Inferior parietal cortex (tissue), 1 donor: ENCODE measurements around the gene PRSS3.
"Not testable (repeated sequence)": the region's sequence is repeated elsewhere in the genome, so short reads cannot be mapped to it uniquely, and the experiment has no call there.

Experiments used
- DNase-seq: peaks from one replicate; pipeline ENCODE4 v3.0.0-alpha.2; 2016; ENCODE audit errors: extremely low spot score

The PRSS3 gene

DNA sequence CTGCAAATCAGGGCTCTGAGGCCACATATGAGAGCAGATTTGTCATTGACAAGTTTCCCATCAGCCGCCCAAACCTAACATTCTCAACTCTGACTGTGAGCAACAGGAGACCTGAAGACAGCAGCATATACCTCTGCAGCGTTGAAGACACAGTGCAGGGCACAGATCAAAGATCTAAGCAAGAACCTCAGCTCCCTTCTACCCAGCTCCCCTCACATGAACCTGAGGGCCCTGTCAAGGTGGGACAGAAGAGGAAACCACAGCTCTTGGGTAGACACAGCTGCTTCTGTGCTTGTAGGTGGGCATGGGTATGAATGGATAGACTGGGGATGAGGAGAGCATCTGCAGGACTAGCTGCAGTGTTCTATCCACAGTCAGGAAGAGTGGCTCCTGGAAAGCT, 8.7 kb upstream of the PRSS3 start:
- no peak for DNase-seq

DNA sequence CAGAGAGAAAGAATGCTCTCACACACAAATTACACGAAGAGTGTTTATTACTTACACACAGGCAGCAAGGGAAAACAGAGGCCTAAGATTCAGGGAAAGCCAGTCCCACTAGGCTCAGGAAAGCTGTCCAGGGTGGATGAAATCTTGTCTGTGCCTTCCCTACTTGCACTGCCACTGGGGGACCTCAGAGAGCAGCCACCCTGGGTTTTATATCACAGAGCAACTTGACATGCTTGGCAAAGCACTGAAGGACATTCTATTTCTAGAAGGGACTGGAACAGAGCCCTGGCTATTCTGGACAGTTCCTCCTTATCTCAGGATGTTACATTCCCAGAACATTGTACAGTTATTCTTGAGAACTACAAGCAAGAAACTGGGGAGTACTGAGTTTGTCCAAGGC, 7.5 kb upstream of the PRSS3 start:
- DNase-seq = no peak

DNA sequence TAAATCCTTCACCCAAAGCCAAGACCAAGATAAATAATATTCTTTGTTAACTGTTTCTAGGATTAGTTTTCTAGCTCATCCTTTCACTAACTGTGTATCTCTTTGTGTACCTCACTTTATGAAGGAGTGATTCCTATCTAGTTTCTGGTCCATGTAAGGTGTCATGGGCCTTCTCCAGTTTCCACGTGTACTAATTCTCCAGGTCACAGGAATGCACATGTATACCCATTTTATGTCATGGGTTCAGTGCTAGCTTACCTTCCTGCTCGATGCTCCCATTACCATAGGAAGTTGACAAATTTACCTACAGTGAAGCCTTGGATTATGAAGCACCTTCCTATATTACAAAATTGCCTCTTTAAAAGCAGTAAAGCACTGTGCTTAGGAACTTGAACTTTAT, 5.9 kb upstream of the PRSS3 start:
- not testable (repeated sequence) for DNase-seq

DNA sequence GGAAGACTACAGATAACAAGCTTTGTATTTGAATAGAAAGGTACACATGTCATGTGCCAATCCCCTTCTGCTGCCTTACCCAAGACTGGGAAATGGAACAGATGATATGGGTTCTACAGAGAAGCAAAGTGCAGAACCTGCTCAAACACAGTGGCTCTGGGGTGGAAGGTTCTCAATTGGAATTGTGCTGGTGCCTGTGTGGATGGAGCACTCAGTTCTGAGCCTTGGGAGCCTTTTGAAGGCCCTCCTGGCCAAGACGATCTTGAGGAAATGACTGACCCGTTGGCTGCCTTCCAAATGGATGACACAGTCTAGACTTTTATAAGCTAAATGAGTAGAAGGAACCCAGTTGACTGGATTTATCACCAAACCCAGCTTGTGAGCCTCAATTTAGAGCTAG, 4.2 kb upstream of the PRSS3 start:
- no peak for DNase-seq

DNA sequence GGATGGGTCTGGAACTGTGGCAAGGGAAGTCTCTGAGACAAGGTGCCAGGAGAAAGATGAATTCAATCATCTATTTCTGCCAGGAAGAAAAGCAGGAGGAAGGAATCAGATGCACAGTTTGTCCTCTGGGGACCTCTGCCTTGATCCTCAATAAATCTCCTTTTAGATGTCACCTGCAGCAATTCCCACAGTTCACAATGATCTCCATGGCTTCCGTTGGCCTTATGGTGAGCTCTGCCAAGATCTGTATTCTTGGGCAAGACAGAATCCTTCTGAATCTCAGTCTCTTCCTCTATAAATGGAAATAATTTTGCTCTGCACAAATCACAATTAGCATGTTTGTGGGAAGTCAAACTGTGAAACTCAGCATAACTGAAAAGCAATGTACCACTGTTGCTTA, 1.9 kb upstream of the PRSS3 start:
- DNase-seq = not testable (repeated sequence)

DNA sequence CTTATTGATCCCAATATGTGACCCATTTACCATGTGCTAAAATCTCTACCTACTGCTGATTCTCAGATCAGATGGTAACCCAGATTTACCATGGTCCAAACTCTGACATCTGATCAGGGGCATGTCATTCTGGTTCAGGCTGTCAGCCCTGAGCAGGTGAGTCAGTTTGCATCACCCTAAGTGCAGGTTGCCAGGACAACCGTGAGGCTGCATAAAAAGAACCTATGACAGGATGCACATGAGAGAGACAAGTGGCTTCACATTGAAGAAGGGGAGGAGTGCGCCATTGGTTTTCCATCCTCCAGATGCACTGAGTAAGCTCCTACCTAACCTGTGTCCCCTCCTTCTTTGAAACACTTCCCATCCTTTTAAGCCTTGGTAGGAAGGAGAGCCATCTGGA, 801 bp upstream of the PRSS3 start:
- no peak for DNase-seq

DNA sequence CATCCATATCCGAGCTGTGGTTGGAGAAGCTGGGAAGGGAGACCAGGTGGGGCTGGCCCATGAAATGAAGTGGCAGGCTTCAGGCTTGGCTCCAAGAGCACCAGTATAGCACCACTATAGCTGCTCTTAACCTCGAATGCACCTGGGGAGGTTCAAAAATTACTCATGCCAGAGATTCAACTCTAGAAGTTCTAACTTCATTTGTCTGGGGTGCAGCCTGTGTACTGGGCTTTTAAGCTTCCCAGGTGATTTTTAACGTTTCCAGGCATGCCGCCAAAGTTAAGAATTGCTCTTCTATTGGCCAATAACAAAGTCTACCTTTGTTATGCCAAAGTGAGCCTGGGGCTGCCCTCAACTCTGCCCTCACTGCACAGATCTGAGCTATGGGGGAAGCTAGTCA, 458 bp downstream of the PRSS3 start:
- DNase-seq = no peak

DNA sequence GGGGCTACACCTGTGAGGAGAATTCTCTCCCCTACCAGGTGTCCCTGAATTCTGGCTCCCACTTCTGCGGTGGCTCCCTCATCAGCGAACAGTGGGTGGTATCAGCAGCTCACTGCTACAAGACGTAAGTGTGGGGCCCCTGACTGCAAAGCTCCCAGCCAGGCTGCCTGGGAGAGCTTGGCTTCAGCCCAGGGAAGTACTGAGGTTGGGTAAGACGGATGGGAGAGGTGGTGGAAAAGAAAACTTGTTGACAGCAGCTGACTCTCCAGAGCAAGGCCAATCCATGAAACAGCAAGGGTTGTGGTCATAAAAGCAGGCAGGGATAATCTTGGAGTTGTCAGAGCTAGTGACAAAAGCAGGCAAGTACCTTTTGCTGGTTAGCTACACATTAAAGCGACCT, 1.3 kb downstream of the PRSS3 start:
- not testable (repeated sequence) for DNase-seq

DNA sequence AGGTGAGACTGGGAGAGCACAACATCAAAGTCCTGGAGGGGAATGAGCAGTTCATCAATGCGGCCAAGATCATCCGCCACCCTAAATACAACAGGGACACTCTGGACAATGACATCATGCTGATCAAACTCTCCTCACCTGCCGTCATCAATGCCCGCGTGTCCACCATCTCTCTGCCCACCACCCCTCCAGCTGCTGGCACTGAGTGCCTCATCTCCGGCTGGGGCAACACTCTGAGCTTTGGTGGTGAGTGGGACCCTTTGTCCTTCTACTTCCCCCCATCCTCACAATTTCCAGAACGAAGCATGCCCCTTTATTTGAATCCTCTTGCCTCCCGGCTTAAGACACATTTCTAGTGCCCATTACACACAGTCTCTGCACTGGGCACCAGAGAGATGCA, 2.5 kb downstream of the PRSS3 start:
- no peak for DNase-seq

DNA sequence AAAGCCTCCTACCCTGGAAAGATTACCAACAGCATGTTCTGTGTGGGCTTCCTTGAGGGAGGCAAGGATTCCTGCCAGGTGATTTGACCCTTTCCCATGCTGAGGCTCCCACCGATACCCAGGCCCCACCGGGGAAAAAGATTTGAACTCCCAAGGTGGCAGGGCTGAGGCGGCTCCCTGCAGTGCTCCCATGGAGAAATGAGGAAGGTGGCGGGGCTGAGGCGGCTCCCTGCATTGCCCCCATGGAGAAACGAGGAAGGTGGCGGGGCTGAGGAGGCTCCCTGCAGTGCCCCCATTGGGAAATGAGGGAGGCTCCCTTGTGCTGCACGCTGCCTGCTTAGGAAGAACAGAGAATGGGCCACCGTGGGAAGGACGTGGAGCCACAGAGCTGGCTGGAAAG, 3.2 kb downstream of the PRSS3 start:
- DNase-seq = no peak

DNA sequence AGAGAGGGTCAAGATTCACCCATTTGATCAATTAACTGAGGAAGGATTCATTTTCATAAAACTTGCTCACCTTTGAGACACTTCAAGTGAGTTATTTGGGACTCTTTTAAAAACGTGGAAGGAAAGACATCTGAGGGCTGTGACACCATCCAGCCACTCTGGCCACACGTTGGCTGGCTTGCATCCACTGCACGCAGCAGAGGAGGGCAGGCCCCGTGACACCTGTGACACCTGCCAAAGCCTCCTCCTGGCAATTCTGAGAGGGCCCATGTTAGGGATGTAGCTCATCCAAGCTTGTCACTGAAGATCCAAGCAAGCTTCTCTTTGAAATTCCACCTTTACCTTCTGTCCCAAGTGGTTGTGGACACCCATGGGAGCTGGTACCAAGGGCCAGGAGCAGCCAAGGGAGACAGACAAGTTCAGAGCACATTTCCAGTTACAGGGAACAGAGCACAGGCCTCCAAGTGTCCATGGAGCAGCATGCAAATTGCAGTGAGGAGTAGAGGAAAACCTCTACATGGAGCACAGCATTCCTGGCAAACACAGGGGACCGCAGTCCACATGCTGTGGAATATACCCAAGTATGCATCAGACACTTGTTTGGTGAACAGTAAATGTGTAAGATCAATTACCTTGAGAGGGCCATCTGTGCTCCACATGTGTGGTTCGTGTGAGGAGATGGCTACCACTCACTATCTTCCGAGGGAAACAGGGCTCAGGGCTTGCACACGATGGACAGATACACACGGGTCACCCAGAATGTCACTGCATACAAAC, 4.8 kb downstream of the PRSS3 start:
- DNase-seq = no peak

DNA sequence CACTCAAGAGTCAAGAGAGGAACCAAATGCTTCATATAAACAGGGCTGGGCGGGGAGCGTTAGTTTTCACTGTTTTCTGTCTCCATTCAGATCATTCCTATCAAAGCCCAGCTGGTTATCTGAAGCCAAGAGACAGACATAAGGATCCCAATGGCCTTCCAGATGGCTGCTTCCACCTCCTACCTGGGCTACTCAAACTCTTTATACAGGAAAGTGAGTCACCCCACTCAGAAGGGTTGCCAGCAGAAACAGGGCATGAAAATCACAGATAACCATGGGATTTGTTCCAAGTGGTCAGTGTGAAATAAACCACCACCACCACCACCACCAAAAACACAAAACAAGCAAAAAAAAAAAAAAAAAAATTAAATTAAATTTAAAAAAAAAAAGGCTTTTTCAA, 5.5 kb downstream of the PRSS3 start:
- no peak for DNase-seq

DNA sequence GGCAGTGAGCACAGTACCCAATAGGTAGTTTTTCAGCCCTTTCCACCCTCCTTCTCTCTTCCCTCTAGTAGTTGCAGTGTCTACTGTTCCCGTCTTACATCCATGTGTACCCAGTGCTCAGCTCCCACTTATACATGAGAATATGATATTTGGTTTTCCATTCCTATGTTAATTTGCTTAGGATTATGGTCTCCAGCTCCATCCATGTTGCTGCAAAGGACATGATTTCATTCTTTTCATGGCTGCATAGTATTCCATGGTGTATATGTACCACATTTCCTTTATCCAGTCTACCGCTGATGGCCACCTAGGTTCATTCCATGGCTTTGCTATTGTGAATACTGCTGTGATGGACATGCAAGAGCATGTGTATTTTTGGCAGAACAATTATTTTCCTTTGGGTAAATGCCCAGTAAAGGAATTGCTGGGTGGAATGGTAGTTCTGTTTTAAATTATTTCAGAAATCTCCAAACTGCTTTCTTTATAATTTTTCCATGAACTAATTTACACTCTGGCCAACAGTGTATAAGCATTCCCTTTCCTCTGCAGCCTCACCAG, 6.7 kb downstream of the PRSS3 start:
- not testable (repeated sequence) for DNase-seq

DNA sequence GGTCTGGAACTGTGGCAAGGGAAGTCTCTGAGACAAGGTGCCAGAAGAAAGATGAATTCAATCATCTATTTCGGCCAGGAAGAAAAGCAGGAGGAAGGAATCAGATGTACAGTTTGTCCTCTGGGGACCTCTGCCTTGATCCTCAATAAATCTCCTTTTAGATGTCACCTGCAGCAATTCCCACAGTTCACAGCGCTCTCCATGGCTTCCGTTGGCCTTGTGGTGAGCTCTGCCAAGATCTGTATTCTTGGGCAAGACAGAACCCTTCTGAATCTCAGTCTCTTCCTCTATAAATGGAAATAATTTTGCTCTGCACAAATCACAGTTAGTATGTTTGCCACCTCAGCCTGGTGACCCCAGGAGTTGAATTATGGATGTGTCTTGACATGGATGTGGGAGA, 8.8 kb downstream of the PRSS3 start:
- not testable (repeated sequence) for DNase-seq

DNA sequence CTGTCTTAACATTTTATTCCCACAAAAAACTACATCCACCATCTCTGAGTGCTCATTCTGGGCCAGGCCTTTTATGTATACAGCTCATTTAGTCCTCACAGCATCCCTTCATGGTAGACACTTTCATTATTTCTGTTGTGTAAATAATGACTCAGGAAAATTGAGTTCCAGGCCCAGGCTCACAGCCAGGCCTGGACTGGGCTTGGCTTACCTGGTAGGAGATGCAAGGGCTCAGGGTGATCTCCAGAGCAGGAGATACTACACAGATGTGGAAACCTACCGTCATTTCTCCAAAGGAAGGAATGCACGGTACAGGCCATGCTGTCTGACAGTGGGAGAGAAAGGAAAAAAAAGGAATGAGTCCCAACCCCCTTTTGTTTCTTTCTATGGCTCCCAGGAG, 11.8 kb downstream of the PRSS3 start:
- not testable (repeated sequence) for DNase-seq

DNA sequence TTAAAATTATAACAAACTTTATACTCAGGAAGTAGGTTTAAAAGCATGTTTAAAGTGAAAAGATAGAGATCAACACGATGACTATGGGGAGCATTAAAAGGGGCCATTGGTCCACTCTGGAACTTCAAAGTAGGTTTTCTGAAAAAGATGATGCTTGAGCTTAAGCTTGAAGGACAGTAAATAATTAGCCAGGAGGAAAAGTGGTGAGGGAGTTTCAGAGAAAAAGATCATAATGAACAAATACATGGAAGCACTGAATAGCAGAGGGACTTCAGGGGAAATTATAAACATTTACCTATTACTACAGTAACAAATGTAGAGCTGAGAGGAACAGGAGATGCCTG, 13.6 kb downstream of the PRSS3 start:
- DNase-seq = not testable (repeated sequence)

DNA sequence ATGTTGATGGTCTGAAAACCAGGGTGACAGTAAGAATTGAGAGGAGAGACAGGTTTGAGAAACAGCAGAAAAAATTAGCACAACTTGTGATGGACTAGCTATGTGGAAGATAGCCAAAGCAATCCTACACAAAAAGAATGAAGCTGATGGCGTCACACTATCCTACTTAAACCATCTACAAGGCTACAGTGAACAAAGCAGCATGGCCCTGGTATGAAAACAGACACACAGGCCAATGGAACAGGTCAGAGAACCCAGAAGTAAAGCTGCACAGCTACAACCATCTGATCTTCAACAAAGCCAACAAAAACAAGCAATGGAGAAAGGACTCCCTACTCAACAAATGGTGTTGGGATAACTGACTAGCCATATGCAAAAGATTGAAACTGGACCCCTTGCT, 14.1 kb downstream of the PRSS3 start:
- no peak for DNase-seq

DNA sequence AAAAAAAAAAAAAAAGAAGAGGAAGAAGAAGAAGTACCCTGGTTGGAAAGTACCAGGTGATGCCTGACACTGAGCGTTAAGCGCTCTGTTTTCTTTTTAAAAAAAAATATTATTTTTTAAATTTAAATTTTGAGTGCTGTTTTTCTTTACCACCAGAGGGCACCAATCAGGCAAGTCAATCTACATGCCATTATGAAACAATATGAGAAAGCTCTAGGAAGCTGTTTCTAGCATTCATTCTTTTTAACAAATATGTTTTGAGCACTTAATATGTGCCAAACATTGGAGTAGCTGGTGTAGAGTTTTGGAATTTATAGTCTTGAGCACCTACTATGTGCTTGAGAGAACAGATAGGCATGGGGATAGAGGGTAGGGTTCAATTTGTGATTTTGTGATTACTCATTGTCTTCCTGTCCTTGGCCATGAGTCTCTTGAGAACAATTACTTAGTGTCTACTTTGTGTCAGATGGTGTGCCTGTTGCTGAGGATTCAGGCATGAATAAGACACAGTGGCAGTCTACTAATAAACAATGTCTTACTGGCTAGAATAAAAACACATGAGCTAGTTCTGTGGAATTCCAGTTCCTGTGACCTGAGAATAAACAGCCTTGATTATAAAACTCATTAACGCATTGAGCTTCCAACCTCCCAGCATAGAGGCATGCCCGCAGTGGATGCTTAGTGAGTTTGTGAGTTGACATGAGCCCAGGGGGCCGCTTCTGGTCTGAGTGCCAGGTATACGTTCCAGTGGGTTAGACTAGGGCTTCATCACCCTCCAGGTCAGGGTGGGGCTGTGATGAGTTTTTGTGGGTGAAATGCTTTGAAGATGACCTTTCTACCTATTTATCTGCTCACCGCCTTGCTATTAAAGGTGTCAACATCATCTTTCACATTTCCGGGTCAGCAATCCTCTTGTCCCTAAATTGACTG, 18.6 kb downstream of the PRSS3 start:
- DNase-seq = peak; percentile 75

DNA sequence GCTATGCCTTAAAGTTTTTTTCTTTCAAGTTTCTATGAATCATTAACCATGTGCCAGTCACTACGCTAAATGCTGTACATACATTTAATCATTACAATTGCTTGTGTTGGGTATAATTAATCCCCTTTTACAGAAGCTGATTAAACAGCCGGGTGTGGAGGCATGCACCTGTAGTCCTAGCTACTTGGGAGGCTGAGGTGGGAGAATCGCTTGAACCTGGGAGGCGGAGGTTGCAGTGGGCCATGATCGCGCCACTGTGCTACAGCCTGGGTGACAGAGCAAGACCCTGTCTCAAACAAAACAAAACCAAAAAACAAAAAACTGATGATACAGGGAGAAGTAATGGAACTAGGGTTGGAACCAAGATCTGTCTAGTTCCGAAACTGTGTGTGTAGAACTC, 20.4 kb downstream of the PRSS3 start:
- no peak for DNase-seq

DNA sequence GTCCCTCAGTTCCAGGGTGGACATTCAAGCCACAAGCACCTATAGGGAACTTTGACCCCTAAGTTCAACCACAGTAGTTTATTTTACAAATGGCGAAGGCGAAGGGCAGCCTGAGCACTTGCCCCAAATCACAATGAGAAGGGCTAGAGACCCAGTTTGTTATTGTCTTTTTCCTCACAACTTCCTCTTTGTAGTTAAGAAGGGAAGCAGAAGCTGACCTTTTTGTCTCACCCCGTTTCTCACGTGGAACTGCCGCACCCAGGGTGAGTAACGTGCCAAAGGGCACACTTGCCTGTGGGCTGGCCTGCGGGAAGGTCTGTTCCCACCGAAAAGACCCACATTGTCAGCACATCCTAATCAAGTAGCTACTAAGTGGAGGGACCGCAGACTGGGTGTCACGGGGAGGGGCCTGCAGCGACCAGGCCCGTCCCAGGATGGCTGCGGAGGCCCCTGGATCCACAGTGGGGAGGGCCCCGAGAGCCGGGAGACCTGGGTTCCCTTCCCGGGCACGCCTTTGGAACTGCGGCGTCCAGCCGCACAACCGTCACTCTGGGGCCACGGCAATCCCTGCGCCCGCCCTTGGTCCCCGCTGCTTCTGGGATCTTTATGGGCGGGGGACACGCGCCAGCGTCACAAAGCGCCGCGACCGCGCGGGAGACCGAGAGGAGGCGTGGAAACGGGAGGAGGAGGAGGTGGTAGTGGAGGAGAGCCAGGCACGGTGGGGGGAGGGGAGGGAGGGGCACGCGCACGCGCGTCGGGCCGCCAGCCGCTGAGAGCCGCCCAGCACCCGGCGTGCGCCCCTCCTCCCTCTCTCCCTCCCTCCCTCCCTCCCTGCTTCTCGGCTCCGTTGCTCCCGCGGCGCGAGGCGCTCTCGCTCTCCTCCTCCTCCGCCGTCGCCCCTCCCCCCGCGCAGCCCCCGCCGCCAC, 21.2 kb downstream of the PRSS3 start, which contains the start of gene UBE2R2:
Gene UBE2R2 (plus strand): TSS at position 834 of the 926 bp plus-strand sequence. CDS start 598 bp downstream, outside the sequence.
- peak; percentile 89 for DNase-seq

DNA sequence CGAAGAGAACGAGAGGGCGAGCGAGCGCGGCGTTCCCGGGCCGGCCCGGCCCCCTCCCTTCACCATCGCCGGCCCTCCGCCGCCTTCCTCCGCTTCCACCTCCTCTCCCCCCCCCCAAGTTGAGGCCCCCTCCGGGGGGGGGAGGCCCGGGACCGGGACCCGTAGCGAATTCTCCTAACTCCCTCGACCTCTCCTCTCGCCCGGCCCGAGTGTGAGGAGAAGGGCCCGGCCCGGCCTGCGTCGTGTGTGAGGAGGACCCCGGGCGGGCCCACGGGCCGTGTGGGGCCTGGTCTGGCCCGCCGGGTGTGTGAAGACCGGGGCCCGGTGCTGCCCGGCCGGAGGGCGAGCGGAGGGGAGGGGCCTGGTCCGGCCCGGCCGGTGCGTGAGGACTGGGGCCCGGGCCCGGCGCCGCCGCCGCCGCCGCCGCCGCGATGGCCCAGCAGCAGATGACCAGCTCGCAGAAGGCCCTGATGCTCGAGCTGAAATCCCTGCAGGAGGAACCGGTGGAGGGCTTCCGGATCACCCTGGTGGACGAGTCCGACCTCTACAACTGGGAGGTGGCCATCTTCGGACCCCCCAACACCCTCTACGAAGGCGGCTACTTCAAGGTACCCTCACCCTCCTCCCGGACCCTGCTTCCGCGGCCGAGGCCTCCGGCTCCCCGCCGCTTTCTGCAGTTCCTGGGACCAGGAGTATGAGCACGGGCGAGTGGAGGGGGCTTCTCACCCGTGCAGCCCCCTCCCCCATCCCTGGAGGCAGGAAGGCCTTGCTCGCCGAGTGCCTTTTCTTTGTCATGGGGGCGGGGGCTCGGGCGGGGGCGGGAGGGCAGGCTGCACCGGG, 22.2 kb downstream of the PRSS3 start:
- peak; percentile 31 for DNase-seq
